Neural cell (in vitro differentiated cells): ENCODE measurements around the gene FUS.

Source experiments
- EP300 ChIP-seq: fragments of 450-650 bp; conservative IDR thresholded peaks from 2 replicates; pipeline ENCODE4 v1.6.1; 2014; ENCODE audit warnings: antibody characterized with exemption, mild to moderate bottlenecking, moderate library complexity; ENCODE audit not compliant: poor library complexity, severe bottlenecking
- EZH2 ChIP-seq: fragments of 200-600, 300-800 bp; shearing (Covaris generic), sonication (generic); IDR thresholded peaks from 2 replicates; pipeline ENCODE4 v1.6.1; 2014; ENCODE audit warnings: antibody characterized with exemption, low read length, borderline replicate concordance, mild to moderate bottlenecking; ENCODE audit not compliant: insufficient read depth, poor library complexity, severe bottlenecking
- POLR2AphosphoS5 ChIP-seq: IDR thresholded peaks from 2 replicates; pipeline ENCODE4 v1.6.1; 2012
- TAF1 ChIP-seq: IDR thresholded peaks from 2 replicates; pipeline ENCODE4 v1.6.1; 2012; ENCODE audit warnings: low read depth
- TF ChIP-seq, protein P1 (sequence below): fragments of 450-650 bp; IDR thresholded peaks from 2 replicates; pipeline ENCODE4 v1.5.1; 2014; ENCODE audit warnings: antibody characterized with exemption, mild to moderate bottlenecking, moderate library complexity; ENCODE audit not compliant: poor library complexity, severe bottlenecking

DNA sequence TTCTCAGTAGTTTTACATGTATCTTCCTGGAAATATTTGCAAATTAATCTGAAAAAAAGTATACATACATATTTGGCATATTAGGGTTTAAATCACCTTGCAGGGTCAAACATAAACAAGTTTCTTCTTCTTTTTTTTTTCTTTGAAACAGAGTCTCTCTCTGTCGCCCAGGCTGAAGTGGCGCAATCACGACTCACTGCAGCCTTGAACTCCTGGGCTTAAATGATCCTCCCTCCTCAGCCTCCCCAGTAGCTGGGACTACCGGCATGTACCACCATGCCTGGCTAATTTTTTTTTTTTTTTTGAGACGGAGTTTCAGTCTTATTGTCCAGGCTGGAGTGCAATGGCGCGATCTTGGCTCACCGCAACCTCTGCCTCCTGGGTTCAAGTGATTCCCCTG, 12.6 kb upstream of the FUS start:
- TF ChIP-seq, protein P1, sequence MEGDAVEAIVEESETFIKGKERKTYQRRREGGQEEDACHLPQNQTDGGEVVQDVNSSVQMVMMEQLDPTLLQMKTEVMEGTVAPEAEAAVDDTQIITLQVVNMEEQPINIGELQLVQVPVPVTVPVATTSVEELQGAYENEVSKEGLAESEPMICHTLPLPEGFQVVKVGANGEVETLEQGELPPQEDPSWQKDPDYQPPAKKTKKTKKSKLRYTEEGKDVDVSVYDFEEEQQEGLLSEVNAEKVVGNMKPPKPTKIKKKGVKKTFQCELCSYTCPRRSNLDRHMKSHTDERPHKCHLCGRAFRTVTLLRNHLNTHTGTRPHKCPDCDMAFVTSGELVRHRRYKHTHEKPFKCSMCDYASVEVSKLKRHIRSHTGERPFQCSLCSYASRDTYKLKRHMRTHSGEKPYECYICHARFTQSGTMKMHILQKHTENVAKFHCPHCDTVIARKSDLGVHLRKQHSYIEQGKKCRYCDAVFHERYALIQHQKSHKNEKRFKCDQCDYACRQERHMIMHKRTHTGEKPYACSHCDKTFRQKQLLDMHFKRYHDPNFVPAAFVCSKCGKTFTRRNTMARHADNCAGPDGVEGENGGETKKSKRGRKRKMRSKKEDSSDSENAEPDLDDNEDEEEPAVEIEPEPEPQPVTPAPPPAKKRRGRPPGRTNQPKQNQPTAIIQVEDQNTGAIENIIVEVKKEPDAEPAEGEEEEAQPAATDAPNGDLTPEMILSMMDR: no peak
- TF ChIP-seq EP300: no peak
- no peak for TF ChIP-seq POLR2AphosphoS5
- TF ChIP-seq TAF1: no peak
- TF ChIP-seq EZH2: no peak
